ENCODE data around the gene MAP3K15.

MAP3K15 gene

DNA sequence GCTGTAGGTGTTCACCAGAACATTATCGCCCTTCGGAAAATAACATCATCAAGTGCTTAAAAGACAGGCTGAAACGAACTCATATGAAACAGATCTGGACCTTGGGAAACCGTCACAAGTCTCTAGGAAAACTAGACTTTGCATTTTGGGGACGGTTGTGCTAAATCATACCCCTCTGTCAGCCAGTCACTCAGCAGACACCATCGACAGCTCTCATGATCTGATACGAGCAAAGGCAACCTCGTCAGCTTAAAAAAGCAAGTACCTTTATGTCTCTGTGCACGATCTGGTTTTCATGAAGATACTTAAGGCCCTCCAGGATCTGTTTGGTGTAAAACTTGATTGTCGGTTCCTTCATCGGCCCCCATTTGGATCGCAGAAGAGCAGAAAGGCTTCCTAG, 123.2 kb downstream of the MAP3K15 start:
- no peak for ATAC-seq
- DNase-seq, result no peak

DNA sequence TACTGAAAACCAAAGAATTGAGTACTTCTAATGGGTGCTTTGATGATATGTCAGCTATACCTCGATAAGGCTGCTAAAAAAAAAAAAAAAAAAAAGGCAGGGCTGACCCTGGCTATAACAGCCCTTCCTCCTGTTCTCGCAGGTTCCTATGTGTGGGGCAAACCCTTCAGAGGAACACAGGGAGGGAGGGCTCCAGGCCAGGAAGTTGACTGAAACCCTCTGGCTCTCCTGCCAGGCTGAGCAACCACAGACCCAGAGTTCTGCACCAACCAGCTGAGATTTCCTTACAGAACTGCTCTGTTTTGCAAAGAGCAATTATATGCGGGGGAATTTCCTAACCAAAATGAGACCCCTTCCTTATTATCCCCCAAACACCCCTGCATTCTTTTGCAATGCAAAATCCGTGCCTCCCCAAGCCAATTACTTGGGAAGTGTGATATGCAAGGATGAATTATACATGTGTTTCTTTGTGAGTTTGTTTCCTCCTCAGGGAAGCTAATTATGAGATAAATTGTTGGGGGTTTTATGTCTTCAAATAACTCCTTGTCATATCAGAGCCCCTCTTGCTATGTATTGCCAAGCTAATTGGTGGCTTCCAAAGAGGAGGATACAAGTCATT, 126.0 kb downstream of the MAP3K15 start:
- DNase-seq (no peak), ATAC-seq (no peak)

DNA sequence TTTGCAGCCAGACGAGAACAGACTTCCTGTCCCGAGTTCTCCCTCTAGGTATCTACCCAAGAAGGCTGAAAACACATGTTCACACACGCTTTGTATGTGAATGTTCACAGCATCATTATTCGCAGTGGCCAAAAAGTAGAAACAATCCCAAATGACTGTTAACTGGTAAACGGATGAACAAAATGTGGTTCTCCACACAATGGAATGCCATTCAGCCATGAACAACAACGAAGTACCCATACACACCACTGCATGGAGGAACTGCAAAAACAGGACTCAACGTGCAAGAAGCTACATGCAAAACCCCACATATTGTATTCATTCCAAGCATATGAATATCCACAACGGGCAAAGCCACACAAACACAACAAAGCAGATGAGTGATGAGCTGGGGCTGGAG, 126.6 kb downstream of the MAP3K15 start:
- DNase-seq (no peak), ATAC-seq (no peak)

DNA sequence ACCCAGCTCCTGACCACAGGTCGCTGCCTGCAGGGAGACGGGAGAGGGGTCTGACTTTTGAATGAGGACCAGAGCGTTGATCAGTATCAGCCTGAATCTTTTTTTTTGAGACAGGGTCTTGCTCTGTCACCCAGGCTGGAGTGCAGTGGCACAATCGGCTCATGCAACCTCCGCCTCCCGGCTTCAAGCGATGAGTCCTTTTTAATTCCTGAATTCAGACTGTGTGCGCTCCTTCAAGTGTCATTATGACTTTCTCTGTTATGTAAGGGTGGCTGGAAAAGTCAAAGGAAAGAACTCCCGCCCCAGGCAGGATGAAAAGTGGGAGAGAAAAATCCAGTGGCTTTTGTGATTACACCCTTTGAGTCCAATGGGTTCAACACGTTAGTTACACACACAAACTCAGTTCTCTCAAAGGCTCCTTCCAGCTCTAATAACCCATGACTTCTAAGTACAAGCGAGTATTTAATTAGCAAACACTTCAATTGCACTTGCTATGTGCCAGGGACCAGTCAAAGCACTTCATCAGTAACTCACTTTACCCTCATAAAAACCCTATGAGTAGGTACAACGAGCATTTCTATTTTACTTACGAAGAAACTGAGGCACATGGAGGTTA, 127.1 kb downstream of the MAP3K15 start:
- DNase-seq, result no peak
- ATAC-seq, result no peak

DNA sequence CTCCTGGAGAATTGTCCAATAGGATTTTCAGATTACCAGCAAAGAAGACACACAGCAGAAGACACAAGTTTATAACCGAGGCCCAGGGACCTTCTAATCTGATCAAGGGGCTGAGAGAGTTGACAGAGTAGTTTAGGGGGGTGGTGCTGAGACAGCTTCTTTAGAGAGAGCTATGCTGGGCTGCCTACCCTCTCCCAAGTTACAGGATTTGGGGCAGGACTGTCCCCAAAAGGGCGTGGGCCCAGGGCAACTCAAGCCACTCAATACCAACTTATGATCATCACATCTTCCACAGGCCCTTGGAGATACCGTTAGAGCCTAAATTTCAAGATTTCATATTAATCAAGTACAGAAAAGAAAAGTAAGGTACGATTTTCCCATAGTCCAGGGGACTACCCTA, 128.6 kb downstream of the MAP3K15 start:
- ATAC-seq (no peak), DNase-seq (no peak)

DNA sequence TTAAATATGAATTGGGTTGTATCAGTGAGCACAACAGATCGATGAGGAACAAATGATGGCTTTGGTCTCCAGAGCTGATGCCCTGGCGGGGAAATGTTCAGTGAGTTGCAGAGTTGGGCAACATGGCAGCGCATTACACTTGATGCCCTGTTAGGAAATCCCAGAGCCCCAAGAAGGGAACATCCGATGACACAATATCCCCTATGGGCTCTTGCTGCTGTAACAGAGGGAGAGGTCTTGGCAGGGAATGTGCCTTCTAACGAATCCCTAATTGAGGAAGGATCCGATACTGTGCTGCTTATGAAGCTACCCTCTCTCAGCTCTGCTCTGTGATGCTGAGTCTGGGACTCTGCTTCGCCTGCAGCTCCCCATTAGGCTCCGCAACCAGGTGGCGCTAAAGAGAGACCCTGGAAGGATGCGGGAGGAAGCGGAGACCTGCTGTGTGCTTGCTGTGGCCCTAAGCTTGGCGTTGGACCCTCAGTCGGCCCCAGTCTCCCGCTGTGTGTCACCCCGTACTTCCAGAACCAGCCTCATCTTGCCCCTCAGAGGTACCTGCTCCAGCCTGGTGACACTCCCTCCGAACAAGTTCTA, 132.7 kb downstream of the MAP3K15 start:
- DNase-seq (peak; percentile 68), ATAC-seq (peak; percentile 55)

DNA sequence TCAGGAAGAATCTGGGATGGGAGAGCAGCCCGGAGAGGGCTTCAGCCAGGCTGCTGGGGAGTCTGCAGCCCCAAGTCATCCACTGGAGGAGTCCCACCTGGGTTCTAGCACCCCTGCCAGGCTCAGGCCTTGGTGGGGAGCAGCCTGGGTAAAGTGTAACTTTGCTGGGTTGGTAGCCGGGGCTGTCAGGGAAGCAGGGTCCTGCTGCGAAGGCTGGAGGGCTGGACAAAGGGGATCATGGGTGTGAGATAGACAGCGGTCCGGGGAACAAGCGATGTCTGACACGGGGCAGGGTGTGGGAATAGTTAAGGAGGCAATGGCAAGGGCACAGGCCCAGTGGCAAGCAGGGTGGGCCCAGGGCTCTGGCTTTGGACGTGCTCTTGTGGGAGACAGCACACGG, 134.0 kb downstream of the MAP3K15 start:
- DNase-seq (no peak), ATAC-seq (no peak)

DNA sequence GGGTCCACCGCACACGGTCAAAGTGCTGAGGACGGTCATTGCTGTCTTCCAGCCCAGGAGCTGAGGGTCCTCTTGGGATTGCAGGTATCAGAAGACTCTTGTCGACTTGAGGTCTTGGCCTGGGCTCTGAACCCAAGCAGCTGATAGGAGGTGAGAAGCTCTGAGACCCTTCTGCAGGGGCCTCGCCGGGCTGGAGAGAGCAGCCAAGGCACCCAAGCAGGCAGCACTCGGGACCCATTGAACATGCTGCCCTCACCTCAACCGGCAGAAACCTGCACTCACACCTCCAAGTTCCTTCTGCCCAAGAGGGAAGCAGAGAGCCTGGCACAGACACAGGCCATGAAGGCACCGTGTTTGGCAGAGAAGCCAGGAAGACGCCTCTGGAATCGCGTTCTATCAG, 137.5 kb downstream of the MAP3K15 start:
- no peak for DNase-seq
- ATAC-seq, result no peak

DNA sequence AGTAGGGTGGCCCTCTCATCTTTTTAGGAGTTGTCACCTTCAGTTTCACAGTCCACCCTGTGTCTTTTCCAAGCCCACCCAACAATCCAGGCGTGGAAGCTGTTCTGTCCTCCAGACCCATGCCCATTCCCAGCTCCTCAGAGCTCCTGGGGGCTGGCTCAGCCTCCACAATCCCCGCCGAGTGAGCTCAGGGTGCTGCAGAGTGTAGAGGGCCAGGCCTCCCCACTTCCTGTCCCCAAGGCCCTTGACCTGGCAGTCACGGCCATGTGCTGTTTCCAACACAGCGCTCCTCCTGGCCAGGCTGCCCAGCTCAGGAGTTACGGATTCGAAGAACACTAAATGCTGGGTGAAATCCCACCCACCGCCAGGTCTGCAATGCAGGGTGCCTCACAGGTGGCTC, 139.8 kb downstream of the MAP3K15 start:
- DNase-seq (no peak), ATAC-seq (no peak)

DNA sequence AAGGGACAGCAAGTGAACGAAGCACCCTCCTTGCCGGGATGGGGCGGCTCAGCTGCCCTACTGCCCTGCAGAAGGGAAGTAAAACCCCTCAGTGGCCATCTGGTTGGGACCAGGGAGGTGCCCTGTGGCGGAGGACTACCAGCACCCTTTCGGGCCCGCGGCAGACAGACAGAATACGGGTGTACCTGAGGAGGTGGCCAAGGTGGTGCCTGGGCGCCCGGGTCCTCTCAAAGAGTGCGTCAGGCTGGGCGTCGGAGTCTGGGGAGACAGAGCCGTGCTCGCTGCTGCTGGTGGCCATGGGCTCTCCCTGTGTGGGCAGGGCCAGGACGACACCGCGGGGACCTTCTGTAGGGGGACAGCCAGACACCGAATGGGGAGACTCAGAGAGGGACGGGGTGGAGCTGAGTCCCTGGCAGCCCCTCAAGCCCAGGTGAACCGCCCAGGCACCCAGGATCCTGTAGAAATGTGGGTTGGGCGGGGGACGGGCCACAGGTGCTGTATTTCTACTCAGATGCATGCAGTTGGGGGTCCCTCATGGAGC, 141.9 kb downstream of the MAP3K15 start:
- no peak for DNase-seq
- ATAC-seq, result no peak

DNA sequence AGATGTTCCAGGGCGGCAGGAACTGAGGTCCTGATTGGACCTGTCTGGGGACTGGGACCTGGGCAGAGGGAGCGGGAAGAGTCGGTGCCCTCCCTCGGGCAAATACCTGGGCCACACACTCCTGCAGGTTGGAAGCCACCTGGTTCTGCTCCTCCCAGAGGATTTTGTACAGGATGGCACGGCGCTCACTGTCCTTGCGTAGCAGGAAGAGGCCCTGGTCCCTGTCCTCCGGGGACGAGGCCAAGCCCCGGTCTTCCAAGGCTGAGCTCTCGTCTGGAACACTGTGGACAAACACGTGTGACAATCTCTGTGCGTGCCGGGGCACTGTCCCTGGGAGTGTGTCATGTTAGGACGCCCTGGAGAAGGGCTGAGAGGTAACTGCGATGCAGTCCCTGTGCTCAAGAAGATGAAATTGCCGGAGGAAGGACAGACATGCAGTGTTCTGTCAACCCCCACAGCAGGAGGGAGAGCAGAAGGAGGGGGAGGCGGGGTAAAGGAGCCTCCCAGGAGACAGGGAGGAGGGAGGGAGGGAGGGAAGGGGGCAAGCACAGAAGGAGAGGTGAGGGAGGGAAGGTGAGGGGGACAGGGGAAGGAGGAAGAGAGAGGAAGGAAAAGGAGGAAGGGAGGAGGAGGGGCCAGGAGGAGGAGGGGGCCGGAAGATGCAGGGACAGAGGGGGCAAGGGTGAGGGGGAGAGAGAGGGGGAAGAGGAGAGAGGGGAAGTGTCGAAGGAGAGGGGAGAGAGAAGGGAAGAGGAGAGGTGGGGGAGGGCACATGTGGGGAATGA, 142.6 kb downstream of the MAP3K15 start:
- DNase-seq (peak; percentile 3), ATAC-seq (peak; percentile 31)

DNA sequence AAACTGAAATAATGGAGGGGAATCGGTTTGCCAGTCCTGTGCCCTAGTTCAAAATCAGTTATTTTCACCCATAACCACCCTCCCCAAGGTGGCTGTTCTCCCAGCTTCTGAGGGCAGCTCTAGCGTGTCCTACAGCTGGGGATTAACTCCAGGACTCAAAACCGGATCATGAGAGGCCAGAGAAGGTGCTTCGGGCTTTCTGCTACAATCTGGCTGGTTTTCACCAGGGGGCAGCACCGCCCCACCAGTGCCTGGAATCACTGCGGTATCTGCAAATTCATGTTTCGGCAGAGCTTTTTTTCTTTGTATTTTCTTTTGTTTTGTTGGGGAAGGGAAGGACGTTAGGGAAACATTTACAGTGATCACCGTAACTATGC, 143.2 kb downstream of the MAP3K15 start:
- DNase-seq, result peak; percentile 68
- peak; percentile 74 for ATAC-seq

DNA sequence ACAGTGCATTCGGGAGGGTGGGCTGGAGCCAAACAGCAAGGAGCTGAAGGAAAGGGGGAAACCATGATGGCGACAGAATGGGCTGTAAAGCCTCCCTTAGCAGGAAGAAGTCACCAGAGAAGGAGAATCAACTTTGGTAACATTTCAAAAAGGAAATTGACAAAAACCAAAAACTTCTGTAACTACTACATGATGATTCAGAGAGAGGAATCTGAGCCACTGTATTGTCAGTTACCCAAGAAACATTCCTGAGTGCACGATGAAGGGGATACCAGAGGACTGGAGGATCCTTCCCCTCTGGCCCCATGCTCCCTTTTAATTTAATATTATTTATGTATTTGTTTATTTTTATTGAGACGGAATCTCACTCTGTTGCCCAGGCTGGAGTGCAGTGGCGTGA, 145.2 kb downstream of the MAP3K15 start:
- ATAC-seq (no peak), DNase-seq (no peak)

DNA sequence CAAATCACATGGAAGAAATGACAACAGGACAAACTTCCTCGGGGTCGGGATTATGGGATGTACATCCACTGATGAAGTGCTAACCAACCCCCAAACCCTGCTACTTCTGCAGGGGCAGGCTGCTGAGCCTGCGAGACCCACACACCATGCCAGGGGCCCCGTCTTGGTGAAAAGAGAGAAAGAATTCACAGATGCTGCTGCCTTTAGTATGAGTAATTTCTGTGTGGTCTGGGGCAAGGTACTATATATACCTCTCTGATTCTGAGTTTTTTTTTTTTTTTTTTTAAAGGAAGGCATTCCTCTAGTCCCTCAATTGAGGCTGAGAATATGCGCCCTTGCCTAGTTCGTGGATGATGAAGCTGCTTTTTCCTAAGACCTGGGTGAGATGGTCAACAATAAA, 146.7 kb downstream of the MAP3K15 start:
- DNase-seq (no peak), ATAC-seq (no peak)

DNA sequence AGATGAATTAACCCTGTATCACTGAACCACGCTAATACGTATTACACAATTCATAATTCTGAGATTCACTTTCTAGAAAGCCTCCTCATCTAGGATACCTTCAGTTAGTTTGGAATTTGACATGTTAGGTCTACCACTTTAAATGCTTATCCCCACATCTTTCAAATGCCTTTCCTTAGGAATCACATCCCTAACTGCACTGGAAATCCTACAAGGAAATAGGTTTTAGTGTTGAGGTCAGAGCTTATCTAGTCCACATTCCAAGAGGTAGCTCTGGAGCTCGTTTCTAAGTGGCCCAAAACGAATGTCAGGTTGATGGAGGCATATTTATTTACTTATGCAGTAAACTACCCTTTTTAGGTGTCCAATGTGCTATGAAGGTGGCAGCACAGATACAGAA, 153.6 kb downstream of the MAP3K15 start:
- ATAC-seq, result no peak
- DNase-seq, result no peak

DNA sequence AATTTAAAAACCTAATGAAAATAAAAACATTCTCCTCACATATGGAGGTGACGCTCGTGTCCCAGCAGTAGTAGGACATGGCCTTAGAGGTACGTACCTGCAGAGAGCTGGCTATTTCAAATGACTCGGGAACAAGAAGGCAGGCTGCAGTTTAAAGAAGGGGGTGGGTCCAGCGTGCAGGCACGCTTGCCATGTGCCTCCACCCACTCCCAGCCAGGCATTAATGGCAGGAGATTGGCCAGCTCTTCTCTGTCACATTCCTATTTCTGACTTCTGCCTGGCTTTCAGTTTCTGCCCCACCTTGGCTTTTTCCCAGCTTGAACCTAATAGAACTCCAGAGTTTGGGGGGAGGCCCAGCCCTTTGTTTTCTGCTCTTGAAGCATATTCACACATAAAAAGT, 154.4 kb downstream of the MAP3K15 start:
- no peak for ATAC-seq
- no peak for DNase-seq

DNA sequence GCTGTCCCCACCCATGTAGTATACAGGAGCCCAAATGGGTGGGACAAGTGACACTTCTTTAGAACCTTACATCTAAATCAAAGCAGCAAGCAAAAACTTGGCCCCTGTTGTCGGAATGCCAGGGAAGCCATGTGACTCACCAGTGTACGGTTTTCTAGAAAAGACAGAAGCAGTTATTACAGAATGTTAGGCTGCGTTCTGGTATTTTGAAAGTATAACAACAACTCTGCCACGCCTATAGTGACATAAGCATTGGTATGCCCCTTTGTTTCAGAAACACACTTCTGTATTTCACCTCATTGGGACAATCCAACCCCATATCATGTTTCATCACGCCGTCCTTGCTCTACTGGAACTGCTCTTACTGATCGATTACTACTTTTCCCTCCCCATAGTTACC, 156.8 kb downstream of the MAP3K15 start:
- ATAC-seq (no peak), DNase-seq (no peak)

DNA sequence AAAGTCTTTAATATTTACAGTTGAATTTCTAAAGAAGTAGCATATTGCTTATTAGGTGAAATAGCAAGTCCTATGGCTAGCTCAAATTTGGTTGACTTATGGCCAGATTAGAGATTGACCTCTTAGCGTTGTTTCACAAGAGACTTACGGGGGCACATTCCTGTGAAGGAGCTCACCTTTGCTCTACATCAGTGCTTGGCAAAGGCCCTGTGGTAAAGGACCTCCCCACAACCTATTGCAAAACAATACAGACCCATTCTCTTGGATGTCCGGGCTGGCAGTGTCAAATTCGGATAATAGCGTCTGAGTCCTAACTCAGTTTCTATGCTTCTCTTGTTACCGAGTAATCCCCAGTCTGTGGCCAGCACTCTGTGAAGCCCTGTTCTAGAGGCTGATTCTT, 160.7 kb downstream of the MAP3K15 start:
- ATAC-seq, result no peak
- DNase-seq, result no peak

DNA sequence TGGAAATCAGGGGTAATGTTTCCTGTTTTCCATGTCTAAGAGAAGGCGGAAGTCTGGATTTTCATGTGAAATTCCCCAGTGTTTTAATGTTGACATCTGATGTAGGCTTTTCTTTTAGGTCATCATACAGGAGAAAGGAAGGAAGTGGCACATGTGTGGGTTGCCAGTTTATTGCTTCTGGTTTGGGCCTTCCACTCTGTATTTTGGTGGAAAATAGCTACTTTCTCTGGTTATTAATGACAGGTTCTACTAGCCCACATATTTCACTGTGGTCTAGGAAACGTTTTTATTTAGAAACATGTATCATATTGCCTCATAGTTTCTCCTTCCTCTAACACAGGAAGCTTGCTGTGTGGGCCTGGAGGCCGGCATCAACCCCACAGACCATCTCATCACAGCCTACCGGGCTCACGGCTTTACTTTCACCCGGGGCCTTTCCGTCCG, 164.3 kb downstream of the MAP3K15 start:
- ATAC-seq (peak; percentile 89), DNase-seq (no peak)

DNA sequence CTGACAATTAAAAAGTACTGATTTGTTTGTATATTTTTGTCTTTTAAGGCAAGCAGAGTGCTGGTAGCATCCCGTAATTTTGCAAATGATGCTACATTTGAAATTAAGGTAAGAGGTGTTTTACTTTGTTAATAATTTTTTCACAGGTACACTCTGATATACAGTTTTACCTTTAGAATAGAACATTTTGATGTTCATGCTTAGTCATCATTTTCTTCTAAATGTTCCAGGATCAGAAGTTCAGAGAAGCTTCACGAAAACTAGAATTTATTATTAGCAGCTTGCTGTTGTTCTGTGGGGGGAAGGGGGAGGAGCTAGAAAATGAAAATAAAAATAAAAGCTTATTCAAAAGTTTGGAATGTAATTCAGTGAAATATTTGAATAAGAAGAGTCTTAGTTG, 166.0 kb downstream of the MAP3K15 start:
- ATAC-seq (no peak), DNase-seq (no peak)

DNA sequence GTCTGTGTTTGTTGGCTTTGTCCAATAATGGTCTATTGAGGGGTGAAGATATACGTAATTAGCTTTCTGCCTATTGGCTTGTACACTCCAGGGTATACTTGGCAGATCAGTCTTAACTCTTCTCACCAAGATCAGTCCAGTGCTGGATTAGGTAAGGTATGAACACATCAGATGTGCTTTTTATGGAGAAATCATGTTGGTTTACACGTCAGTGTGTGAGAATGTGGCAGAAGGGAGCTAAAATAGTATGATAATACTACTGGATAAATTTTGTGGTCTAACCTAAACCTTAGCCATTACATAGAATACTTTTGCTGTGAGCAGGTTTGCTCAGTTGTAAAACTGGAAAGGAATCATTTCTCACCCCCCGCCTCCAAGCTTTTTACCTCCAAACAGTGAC, 167.4 kb downstream of the MAP3K15 start:
- no peak for ATAC-seq

DNA sequence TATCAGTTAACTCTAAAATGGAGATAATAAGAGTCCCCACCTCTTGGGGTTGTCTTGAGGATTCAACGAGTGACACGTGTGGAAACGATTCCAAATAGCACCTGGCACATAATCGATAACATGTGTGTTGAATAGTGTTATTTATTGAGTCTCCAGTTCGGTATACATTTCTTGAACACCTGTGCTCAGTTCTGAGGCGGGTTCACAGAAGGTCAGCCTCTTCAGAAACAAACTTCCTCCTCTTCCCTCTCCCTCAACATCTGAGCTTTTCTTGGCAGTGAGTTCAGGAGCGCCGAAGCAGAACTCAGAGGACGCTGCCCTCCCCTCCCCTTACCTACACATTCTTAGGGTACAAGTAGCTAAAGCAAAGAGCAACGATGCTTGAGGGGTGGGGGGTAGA, 170.6 kb downstream of the MAP3K15 start:
- ATAC-seq (no peak), DNase-seq (no peak)

More for the DNA sequence above, 167.4 kb downstream of the MAP3K15 start:
- DNase-seq, result no peak
